GM18519 (cell line): Measurements from ENCODE around the gene SYT1.

Experiments used
- ATAC-seq: cut with Tn5 transposase; IDR thresholded peaks from one replicate; pipeline ENCODE4 v1.9.1; 2021; ENCODE audit warnings: mild to moderate bottlenecking, moderate library complexity; ENCODE audit not compliant: unreplicated experiment, low FRiP score

SYT1 gene

DNA sequence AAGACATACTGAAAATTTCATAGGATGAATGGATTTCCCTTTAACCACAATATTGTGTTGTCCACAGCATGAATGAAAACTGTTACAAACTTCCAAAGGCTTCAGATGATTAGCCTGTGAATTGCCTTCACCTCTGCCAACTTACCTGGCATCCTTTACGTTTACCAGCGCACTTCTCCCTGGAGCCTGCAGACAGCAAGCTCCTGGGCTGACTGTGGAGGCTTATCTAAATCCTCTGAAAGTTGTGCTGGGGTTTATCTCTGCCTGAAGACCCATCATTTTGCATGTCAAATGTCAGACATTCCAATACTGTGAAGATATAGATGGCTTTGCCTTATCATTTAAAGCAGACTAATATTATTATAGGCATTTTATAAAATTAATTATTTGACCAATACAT lies 403.0 kb downstream of the SYT1 start:
- ATAC-seq, result no peak

DNA sequence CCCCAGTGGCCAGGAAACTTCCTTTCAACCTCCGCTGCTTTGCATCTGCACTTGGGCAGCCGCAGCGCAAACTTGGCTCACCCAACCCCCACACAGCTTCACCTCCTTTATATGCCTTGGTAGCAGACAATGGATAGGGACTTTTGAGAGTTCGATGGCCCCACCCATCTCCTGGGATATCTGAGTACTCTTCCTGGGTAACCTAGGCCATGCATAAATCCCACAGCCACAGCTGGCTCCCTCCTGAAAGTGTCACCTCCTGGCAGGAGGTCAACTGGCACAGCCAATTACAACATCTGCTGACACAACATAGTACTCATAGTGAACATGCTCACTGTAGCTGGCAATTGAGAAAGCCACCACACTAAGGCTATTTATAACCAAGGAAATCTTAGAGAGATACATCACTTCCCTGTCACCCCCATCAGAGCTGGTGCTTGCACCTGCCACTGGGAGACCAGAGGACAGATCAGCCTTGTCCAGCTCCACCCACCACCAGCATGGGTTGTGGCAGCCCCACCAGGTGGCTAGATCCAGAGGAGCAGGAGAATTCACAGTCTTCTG lies 410.0 kb downstream of the SYT1 start:
- no peak for ATAC-seq

DNA sequence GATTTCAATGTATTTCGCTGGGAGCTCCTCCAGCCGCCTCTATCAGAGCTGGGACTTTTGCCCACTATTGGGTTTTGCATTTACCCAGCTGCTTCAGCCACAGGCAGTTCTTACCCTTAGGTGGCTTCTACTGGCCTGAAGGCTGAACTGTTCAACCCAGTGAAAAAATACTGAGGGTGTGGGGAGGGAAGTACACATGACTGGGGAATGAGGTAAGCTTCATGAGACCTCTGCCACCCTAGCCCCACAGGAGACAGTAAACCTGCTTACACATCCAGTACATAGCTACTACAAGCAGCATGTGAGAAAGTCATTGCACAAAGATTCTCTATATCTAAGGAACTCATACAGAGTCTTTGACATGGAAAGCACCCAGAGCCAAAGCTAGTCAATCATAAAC lies 411.1 kb downstream of the SYT1 start:
- no peak for ATAC-seq

DNA sequence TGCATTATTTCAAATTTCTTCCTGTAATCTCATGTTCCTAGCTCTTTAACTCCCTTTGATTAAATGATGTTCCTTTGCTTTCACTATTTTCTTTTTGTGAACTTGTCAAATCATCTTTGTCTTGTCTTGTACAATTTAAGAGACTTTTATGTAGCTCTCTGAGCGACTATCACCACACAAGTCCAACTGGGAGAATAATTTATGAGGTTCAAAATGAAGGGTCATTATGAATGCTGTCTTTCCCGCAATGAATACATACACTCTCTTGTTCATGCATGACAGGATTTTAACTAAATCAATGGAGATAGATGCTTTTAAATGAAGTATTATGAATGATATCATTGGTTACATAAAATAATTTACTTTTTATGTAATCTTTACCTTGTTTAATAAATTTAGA lies 418.8 kb downstream of the SYT1 start:
- no peak for ATAC-seq

DNA sequence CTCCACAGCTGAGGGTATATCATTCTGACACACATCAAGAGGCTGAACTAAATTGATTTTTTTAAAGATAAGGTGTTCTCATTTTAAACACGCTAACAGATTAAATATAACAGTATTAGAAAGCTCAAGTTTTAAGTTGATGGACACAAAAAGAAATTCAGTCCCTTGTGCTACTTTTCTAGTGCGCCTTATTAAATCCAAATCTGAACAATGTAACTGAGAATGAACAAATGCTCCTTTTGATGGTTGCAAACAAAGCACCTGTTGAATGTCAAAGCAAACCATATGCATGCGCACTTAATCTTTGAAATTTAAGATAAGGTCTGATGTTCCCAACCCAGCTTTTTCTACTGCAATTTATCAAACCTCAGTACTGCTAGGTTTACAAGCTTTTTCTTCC lies 424.3 kb downstream of the SYT1 start:
- ATAC-seq, result no peak

DNA sequence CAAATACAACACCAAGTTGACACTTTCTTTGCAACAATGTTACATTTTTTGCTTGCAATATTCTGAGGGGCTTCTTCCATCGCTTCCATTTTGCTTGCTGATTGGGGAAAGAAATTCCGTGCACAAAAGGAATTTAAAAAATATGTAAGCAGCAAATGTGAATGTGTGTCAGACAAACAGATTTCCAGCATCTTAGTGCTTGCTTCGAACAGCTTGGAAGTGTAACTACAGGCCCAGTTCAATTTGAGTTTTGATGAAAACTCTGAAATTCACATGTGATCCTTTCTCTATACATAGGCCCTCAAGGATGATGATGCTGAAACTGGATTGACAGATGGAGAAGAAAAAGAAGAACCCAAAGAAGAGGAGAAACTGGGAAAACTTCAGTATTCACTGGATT lies 427.1 kb downstream of the SYT1 start:
- ATAC-seq, result no peak

DNA sequence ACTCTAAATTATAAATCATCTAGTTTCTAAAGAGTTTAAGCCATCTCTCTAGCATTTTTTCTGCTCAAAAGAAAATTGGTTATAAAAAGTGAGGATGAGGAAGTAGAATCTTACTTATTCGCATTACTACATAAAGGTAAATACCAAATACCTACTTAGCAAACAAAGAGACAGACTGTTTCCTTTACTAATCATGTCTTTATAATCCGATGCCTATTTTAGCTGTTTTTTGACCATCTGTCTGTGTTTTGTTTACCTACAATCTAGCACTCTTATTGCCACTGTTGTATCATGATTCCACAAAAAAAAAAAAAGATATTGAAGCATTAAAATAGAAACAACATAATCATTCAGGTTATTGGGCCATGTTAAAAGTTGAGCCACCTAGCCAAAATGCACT lies 430.0 kb downstream of the SYT1 start:
- ATAC-seq, result no peak

DNA sequence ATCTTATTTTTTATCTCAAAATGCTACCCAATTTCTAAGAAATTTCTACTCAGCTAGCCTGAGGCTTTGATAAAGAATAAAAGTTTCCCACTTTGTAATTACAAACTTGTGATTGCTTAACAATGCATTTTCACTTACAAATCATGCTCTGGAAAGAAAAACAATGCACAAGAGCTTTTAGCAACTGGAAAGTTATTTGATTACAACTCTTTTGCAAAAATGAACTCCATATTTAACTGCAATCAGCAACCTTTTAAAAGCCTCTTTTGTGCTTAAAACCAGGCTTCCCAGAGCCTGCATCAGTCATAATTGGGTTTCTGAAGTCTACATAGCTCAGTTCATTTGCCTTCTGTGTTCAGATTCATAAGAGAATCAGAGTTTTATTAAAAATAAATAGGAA lies 431.0 kb downstream of the SYT1 start:
- no peak for ATAC-seq

DNA sequence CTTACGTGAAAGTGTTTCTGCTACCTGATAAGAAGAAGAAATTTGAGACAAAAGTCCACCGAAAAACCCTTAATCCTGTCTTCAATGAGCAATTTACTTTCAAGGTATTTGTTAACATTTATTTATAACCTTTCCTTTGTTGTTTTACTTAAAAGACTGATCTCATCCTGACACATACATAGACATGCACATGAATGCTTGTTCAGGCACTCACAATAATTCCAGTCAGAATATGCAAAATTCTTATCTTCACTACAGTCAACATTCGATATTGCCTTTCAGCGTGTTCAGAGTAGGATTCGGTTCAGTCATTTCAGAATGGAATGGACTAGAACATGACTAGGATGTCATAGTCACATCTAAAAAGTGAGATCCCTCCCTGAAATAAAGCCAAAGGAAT lies 431.6 kb downstream of the SYT1 start:
- ATAC-seq, result no peak

DNA sequence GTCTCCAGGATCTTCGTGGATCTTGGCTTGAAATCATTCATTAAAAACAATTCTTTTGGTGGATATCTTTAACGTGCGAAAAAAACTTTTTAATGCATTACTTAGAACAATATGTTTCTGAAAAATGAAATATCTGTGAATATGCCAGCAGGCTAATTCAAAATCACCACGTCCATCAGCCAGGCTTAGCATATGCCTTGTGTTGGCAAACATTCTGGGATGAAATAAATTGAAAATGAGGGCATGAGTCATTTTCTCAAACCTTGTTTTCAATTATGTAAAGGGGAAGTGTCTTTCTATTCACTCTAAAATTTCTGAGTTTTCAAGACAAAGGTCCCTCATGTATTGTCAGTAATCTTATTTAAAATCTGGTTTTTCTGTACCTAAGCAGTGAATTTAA lies 432.3 kb downstream of the SYT1 start:
- no peak for ATAC-seq

DNA sequence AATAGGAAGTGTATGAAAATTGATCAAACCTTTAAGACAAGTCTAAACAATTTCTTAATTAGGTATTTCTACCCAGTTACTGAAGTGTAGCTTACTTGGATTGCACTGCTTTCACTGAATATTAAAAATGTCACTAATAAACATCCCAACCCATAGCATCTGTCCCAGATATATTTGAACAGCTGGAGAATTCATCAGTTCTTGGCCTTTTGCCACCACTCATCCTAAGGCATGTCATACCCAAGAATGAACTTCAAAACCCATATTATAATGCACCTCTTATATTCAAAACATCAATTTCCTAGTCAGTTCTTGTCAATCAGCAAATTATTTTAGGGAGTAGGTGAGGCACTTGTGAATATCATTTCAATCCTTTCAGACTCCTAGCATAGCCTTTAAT lies 433.9 kb downstream of the SYT1 start:
- ATAC-seq, result no peak

DNA sequence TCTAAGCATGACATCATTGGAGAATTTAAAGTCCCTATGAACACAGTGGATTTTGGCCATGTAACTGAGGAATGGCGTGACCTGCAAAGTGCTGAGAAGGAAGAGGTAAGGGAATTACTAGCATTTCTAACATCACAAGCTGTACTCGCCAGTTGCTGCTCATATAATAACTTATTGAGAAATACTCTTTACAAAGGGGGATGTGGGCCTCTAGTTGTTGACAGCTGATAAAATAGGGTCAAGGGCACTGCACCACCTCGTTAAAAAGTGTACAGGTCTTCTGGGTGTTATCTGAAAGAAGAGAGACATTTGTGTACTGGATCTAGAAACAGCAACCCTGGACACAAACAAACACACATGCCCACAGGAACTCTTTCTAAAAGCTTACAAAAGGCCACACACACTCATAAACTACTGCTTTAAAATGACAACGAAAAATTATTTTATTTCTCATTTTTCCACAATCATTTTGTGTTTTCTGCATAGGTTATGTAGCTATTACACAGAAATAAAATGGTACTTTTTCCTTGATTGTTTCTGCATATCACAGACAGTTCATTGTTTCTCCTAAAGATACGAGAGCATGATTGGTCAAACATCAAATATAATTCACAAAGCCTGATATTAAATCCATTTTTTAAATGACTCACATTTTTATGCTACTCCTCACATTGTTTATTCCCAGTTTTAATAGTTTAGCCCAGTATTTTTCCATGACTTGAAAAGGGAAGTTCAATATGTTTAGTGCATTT lies 435.0 kb downstream of the SYT1 start:
- ATAC-seq, result no peak

DNA sequence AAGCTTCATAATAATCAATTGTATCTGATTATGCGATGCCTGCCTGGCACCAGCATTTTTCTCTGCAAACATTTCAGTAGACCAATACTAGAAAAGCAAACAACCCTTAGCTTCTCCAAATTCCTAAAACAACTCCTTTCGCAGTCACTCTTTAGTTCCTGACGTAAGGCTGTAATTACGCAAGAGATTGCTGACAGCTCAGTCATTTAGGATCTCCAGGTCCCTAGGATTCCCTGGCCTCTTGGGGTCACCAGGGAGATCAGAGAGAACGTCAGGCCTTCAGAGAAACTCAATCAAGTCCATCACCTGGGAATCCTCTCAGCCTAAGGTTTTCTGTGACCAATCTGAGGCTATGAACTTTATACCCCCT lies 435.6 kb downstream of the SYT1 start:
- no peak for ATAC-seq

DNA sequence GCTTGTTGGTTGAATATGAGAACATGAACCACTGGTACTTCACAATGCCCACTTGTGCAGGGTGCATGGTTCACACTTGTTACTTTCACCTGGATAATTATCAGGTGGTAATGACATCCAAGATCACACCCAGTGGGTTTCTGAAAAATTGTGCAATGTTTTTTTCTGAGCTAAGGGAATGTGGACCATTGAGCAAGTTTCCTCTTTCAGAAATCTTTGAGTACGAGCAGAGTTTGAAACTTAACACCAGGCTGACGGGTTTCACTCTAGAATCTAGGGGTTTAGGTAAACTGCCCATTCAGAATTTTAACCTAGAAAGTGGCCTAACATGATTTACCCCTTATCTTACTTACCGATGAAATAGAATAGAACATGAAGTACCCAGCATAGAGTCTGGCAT lies 436.6 kb downstream of the SYT1 start:
- ATAC-seq, result no peak

DNA sequence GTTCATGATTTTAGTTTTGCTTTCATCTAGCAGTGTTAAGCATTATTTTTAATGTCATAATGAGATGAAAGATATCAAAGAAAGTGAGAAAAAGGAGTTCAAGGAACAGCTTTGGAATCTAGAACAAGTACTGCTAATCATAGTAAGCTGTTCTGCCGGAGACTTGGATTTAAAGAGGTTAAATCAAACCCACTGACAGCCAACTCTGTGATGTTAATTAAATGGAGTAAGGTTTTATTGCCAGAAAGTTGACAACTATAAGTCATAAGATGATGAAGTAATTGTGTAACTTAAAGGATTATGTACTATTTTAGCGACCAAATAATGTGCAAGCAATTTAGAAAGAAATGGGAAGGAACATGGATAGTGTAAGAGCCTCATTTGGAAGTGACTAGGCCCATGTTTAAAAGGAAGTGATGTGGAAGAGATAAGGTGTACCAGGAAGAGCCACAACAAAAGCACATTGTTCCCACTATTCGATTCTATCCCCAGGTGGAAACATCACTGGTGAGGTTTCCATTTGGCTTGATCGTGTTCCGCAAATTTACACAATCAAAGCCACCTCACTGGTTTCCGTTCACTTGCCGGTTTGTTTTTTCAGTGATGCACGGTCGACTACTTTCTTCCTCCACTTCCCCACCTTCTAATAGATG lies 437.7 kb downstream of the SYT1 start:
- no peak for ATAC-seq

DNA sequence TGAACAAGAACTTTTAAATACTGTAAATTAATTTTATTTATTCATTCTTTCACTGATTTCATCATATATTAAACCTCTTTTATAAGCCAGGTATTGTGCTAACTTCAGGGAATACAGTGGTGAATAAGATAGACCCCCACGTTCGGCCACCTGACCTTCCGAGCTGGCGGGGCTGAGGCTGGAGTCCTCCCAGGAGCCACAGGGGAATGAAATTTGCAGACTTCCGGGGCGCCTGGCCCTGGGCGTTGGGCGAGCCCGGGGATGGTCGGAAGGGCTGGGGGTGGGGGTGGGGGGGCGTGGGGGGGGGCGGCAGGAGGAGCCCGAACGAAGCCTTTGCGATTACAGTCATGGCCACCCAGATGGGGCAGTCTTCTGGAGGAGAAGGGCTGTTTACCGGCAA lies 442.8 kb downstream of the SYT1 start:
- ATAC-seq, result no peak

DNA sequence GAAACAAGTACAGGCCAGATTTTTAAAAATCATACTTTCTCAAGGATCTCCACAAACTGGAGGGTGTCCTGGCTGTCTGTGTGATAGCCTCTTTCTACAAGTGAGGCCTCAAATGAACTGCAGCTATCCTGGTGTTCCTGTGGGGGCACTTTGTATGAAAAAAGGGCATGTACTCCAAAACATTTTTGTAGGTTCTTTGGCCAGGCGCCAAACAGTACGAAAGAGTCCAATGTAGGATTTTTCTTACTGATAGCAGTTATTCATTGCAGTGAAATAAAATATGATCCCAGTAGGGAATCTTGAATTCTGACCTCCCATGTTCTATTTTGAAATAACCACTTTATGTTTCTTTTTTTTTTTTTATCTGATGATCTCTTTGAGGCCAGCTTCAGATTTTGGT lies 444.5 kb downstream of the SYT1 start:
- ATAC-seq, result no peak

DNA sequence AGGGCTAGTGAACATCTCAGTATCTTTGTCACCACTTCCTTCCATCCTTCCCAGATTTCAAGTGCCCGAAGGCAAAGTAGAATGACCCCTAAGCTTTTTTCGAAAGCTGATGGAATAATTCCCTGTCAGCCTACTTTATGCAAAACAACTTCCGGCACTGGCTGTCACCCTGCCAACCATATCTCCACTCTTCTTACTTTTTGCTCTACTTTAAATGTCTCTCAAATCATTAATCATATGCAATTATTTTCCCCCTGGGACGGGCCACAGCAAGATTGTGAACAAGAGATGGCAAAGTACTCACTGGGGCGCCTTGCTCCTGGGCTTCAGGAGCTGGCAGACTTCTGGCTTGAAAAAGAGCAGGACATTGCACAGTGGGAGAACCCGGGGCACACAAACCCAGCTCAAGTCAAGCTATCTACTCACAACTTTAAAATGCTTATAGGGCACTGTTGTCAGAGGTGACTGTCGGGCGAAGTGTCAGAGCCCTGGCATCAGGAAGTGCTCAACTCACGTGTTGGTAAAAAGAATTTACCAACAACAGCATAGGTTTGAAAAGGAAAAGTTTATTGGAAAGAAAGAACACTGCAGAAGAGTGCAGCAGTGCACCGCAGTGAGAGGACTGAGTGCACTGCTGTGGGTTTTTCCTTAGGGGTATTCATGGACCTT lies 452.7 kb downstream of the SYT1 start:
- no peak for ATAC-seq

DNA sequence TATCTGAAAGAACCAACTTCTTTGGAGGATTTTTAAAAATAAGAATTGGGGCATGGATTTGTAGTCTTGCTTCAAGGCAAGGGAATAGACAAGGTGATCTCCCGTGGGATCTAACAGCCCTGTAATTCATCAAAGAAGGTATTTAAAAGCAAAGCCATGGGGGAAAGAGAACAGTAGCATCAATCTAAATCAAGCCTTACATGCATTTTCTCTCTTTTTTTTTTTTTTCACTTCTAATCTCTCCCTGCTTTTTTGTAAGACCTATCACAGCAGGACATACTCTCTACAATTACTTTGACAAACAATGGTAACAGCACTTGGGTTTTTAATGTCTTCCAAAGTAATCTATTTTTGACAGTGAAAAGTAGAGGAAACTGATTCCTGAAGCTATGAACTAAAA lies 458.3 kb downstream of the SYT1 start:
- no peak for ATAC-seq

DNA sequence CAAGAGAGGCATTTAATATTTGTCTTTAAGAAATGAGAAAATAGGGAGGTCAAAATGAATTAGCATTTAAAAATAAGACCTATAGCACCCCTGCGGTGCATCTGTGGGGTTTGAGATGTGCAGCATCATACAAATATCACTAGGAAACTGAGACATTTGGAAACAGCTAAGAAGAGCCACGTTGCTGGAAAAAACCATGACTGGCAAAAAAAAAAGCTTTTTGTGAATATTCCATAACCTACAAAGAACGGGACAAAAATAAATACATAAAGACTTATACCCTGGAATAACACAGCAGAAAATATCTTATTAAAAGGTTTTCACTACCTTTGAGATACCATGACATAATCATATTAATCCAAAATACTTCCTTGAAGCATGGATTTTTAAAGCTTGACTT lies 460.0 kb downstream of the SYT1 start:
- ATAC-seq, result no peak

DNA sequence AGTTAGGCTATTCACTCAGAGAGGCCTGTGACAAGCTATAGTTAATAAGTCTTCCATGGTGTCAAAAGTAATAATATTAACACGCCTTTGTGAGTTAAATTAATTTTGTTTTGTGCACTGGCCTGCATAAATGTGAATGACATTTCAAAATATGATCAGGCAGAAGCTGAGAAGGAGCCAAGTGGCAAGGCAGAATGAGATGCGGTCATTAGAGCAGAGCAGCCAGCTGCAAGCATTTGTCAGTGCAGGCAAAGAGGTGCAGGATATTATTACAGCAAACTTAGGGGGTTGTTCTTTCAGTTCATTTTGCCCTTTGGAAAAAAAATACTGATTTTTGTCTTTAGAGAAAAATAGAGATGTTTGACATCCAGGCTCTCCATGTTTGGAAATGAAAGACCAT lies 461.6 kb downstream of the SYT1 start:
- no peak for ATAC-seq

DNA sequence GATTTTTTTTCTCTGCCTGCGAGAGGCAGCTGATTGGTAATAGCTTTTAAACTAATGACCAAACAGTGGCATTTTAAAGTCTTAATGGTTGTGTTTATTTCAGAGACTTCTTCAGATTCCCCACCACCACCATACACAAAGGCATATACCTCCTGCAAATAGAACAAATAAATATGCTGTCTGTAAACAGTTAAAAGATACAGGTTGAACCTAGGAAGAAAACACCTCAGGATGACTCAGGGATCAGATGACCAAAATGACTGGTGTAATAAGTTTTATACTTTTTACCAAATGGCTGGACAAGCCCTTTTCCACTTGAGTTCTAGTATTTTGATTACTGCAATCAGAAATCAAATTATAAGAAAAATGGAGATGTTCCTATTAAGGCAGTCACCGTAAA lies 462.1 kb downstream of the SYT1 start:
- no peak for ATAC-seq
